Lower lobe of right lung (tissue), 2 donors: ENCODE data around the gene PPP6R1. TPM values are rescaled to one million over a fixed set of nuclear protein-coding genes. Genes with fewer than 3 reads are reported as not detected.

Experiments used
- ATAC-seq, 2 donors: fragments of 200-7000 bp; cut with Tn5 transposase; one replicate each; pipeline ENCODE4 v1.9.1; 2020 to 2022; ENCODE audit warnings: mild to moderate bottlenecking in 2 of 2, moderate library complexity in 2 of 2
- DNase-seq: peaks from one replicate; pipeline ENCODE4 v3.0.0-alpha.2; 2020
- H3K27ac ChIP-seq: fragments of 200-600 bp; one replicate; pipeline ENCODE4 v1.8.0; 2022
- H3K27me3 ChIP-seq: fragments of 200-600 bp; one replicate; pipeline ENCODE4 v1.8.0; 2022; ENCODE audit warnings: low read depth
- H3K36me3 ChIP-seq: fragments of 200-600 bp; one replicate; pipeline ENCODE4 v1.8.0; 2022; ENCODE audit warnings: mild to moderate bottlenecking
- H3K4me1 ChIP-seq: fragments of 200-600 bp; one replicate; pipeline ENCODE4 v1.8.0; 2022
- H3K4me3 ChIP-seq: fragments of 200-600 bp; one replicate; pipeline ENCODE4 v1.8.0; 2022; ENCODE audit warnings: mild to moderate bottlenecking
- H3K9me3 ChIP-seq: fragments of 200-600 bp; one replicate; pipeline ENCODE4 v1.8.0; 2022
- CTCF ChIP-seq: fragments of 200-600 bp; IDR thresholded peaks from one replicate; pipeline ENCODE4 v1.8.0; 2022; ENCODE audit warnings: antibody characterized with exemption, mild to moderate bottlenecking
- intact Hi-C: fragments of 100-400 bp; cut with DNase I; formaldehyde crosslinking; loops from one replicate; pipeline ENCODE4 v1.11.0; 2022
- total RNA-seq: library from RNA; stranded (reverse); fragmentation: NEBNext Ultra II Directional; extraction: Animal tissue kit (Norgen Biotek cat#: 25700); gene quantifications from one replicate; pipeline ENCODE4 v1.2.1, GENCODE V29; 2021
- donor health status: DM: no; HTN: yes; CAD: no; lungs with severe emphysema.

Gene PPP6R1
- total RNA-seq, 1 donor from 2014 or later = 69.1 TPM

DNA sequence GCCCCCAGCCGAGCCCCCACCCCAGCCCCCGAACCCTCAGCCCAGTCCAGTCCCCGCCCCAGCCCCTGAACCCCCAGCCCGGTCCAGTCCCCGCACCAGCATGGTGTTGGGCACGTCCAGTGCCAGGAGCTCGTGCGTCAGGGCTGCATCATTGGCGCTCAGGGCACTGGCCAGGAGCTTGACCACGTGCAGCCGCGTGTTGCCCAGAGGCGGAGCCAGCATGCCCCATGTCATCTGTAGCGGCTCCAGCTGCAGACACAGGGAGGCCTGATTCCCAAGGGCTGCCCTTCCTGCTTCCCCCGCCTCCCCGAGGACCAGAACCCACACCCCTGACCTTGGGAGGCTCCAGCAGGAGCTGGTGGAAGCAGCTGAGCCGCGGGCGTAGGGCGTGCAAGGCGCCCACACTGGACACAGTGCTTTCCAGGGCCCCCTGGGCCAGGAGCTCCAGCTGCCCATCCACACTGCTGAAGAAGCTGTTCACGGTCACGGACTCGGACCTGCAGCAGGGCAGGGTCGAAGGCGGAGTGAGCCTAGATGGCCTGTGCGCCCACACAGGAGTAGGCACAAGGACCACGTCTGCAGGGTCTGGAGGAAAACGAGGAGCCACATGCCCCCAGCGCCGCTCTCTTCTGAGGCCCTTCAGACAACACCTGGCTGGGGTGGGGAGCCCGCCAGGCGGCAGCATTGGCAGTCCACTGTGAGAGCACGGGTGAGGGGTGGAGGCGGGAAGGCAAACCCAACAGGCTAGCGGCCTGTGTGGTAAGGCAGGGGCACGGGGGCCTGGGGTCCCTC, 17.5 kb downstream of the PPP6R1 start:
- TF ChIP-seq CTCF = no peak
- Histone ChIP-seq H3K4me1 (no peaks in the 10 kb centered on the region), H3K27ac (no peak overlapping the region), H3K9me3 (no peaks in the 10 kb centered on the region), H3K36me3 (peaks cover 98% of the 10 kb centered on the region), H3K4me3 (no peak overlapping the region), H3K27me3 (no peaks in the 10 kb centered on the region)
- intact Hi-C loops = no loop called here
- no peak for DNase-seq
- no peak for ATAC-seq

DNA sequence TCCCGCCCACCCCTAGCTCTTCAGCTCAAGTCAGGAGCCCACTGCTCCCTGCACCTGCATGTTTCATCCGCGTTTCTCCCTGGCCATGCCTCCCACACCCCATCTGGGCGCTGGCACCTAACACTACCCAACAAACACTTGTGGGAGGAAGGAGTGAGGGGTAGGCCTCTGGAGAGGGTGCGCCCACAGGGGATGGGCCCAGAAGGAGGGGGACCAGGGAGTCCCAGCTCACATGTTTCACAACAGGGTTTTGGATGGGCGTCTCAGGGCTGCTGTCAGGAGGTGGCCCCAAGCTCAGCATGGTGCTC, 18.1 kb downstream of the PPP6R1 start:
- DNase-seq = no peak
- H3K4me3 ChIP-seq = no peak overlapping the region
- intact Hi-C loops = no loop called here
- H3K27ac ChIP-seq = no peak overlapping the region
- TF ChIP-seq CTCF = no peak
- ATAC-seq = no peak
- H3K4me1 ChIP-seq = no peaks in the 10 kb centered on the region
- no peaks in the 10 kb centered on the region for H3K27me3 ChIP-seq
- H3K36me3 ChIP-seq = peaks cover 98% of the 10 kb centered on the region
- no peaks in the 10 kb centered on the region for H3K9me3 ChIP-seq

- intact Hi-C loops = no loop called here
- no peak overlapping the region for H3K4me3 ChIP-seq
- DNase-seq = no peak
- H3K4me1 ChIP-seq = no peaks in the 10 kb centered on the region
- no peaks in the 10 kb centered on the region for H3K27me3 ChIP-seq
- no peak for ATAC-seq
- H3K36me3 ChIP-seq = peaks cover 94% of the 10 kb centered on the region
- no peak for TF ChIP-seq CTCF
- no peak overlapping the region for H3K27ac ChIP-seq
- H3K9me3 ChIP-seq = no peaks in the 10 kb centered on the region
These were observed 19.8 kb downstream of the PPP6R1 start for GRCh38 chr19:55239004-55239403.

GRCh38 chr19:55238030-55238429, 20.8 kb downstream of the PPP6R1 start:
- no peak for DNase-seq
- TF ChIP-seq CTCF = no peak
- intact Hi-C loops = no loop called here

GRCh38 chr19:55232986-55233385, 25.8 kb downstream of the PPP6R1 start:
- Histone ChIP-seq H3K4me1 (no peaks in the 10 kb centered on the region), H3K9me3 (no peaks in the 10 kb centered on the region), H3K36me3 (peaks cover 94% of the 10 kb centered on the region), H3K27ac (no peak overlapping the region), H3K4me3 (no peak overlapping the region), H3K27me3 (no peaks in the 10 kb centered on the region)
- no peak for TF ChIP-seq CTCF
- no peak for ATAC-seq
- intact Hi-C loops = no loop called here
- no peak for DNase-seq

More at GRCh38 chr19:55238030-55238429, 20.8 kb downstream of the PPP6R1 start:
- Histone ChIP-seq H3K36me3 (peaks cover 94% of the 10 kb centered on the region), H3K27me3 (no peaks in the 10 kb centered on the region), H3K4me3 (no peak overlapping the region), H3K4me1 (no peaks in the 10 kb centered on the region), H3K27ac (no peak overlapping the region), H3K9me3 (no peaks in the 10 kb centered on the region)
- ATAC-seq = no peak
